ENCODE measurements around the gene ALKBH8.

DNA sequence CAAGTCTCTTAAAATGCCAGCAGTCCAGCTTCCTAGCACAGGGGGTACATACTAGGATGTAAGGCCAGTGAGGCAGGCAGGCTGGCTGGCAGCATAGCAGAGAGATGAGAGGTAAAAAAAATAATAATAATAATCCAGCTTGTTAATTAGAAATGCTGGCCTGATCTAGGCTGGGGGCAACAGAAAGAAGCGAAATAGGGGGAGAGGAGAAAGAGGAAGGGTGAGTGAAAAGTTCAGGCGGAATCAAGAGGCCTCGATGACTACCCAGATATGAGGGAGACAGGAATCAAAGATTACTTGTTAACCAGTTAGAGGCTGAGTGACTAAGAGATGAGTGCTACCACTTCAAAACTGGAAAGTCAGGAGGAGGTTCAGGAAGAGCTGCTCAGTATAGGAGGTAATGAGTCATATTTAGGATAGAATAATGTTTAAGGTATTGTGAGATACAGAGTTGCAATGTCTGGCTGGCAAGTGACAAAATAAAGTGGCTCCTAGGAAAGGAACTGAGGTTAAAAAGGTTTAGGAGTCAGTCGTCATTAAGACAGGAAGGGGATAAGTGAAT is 2.8 kb downstream of the ALKBH8 start:
- TF ChIP-seq, protein P1, sequence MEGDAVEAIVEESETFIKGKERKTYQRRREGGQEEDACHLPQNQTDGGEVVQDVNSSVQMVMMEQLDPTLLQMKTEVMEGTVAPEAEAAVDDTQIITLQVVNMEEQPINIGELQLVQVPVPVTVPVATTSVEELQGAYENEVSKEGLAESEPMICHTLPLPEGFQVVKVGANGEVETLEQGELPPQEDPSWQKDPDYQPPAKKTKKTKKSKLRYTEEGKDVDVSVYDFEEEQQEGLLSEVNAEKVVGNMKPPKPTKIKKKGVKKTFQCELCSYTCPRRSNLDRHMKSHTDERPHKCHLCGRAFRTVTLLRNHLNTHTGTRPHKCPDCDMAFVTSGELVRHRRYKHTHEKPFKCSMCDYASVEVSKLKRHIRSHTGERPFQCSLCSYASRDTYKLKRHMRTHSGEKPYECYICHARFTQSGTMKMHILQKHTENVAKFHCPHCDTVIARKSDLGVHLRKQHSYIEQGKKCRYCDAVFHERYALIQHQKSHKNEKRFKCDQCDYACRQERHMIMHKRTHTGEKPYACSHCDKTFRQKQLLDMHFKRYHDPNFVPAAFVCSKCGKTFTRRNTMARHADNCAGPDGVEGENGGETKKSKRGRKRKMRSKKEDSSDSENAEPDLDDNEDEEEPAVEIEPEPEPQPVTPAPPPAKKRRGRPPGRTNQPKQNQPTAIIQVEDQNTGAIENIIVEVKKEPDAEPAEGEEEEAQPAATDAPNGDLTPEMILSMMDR (IDR thresholded peaks at IDR 0.05; ENCODE audit: low read depth, low read length) = no peak
- TF ChIP-seq EZH2phosphoT487 (IDR thresholded peaks at IDR 0.05; ENCODE audit: low read depth) = no peak

All from OCI-LY3 (cell line).